GM12878 (cell line): Measurements from ENCODE around the gene ANTXR2. TPM values are rescaled to one million over a fixed set of nuclear protein-coding genes. Genes with fewer than 3 reads are reported as not detected.

Experiments used
- ATAC-seq: fragments of 200-7000 bp; cut with Tn5 transposase; 3 replicates; pipeline ENCODE4 v1.9.1; 2020; ENCODE audit warnings: mild to moderate bottlenecking, moderate library complexity
- BruUV-seq: library from RNA; stranded (reverse); fragments of 400-500 nt; replicated peaks from 2 replicates; lab custom pipeline; 2021; lab: Mats Ljungman, UMichigan
- CTCF ChIA-PET: fragments of 300-600 bp; sonication (Branson Sonifier 250); formaldehyde crosslinking; extraction: SDS; loops from one replicate; lab custom pipeline; 2021; ENCODE audit warnings: inconsistent platforms; lab: Yijun Ruan, JAX
- POLR2A ChIA-PET: fragments of 350-600 bp; formaldehyde crosslinking; extraction: SDS; loops from one replicate; lab custom pipeline; 2021; ENCODE audit warnings: inconsistent platforms; lab: Charles Lee
- RAD21 ChIA-PET: fragments of 300-600 bp; sonication (Branson Sonifier 250); formaldehyde crosslinking; loops from one replicate; lab custom pipeline; 2023; ENCODE audit warnings: antibody characterized with exemption; ENCODE audit not compliant: unreplicated experiment; lab: Charles Lee
- SMC1A ChIA-PET: fragments of 300-600 bp; sonication (Branson Sonifier 250); formaldehyde crosslinking; loops from one replicate; lab custom pipeline; 2023; ENCODE audit not compliant: unreplicated experiment, uncharacterized antibody; lab: Charles Lee
- DNase-seq: peaks from one replicate; pipeline ENCODE4 v3.0.0-alpha.2; 2011; ENCODE audit warnings: low read depth, low spot score
- FAIRE-seq: peaks from 3 replicates; lab custom pipeline; 2011; peaks lifted over from hg19 to GRCh38; lab: Jason Lieb, UNC
- H2AFZ ChIP-seq: 2 replicates; pipeline ENCODE4 v1.6.0; 2011; ENCODE audit warnings: low read depth, low read length, control low read depth; ENCODE audit not compliant: control insufficient read depth
- H3K27ac ChIP-seq: 2 replicates; pipeline ENCODE4 v1.5.1; 2011; ENCODE audit warnings: control low read depth; ENCODE audit not compliant: control insufficient read depth, insufficient read depth
- H3K27me3 ChIP-seq, 2 experiments: replicated peaks in 1 of 2; 2 replicates each; pipeline versions ENCODE4 v1.6.0 to v1.6.1; 2011; ENCODE audit warnings: low read length in 1 of 2; ENCODE audit not compliant: control insufficient read depth in 2 of 2, insufficient read depth in 2 of 2
- H3K36me3 ChIP-seq, 2 experiments: 2 replicates each; pipeline ENCODE4 v1.5.1; 2011; ENCODE audit warnings: low read length in 1 of 2; ENCODE audit not compliant: control insufficient read depth in 2 of 2, insufficient read depth in 2 of 2
- H3K4me1 ChIP-seq: 2 replicates; pipeline ENCODE4 v1.6.1; 2011; ENCODE audit warnings: mild to moderate bottlenecking, low read length, moderate library complexity, mixed read lengths; ENCODE audit not compliant: control insufficient read depth, insufficient read depth
- H3K4me2 ChIP-seq: 2 replicates; pipeline ENCODE4 v1.6.0; 2011; ENCODE audit warnings: control low read depth; ENCODE audit not compliant: control insufficient read depth, insufficient read depth
- H3K4me3 ChIP-seq: fragments of 200-600 bp; sonication (generic); 2 replicates; pipeline ENCODE4 v1.5.1; 2016
- H3K79me2 ChIP-seq: 2 replicates; pipeline ENCODE4 v1.6.0; 2011; ENCODE audit warnings: low read length; ENCODE audit not compliant: control insufficient read depth, insufficient read depth
- H3K9ac ChIP-seq: 2 replicates; pipeline ENCODE4 v1.8.0; 2011; ENCODE audit warnings: low read length, control low read depth, mixed read lengths; ENCODE audit not compliant: control insufficient read depth, insufficient read depth
- H3K9me3 ChIP-seq: replicated peaks from 3 replicates; pipeline ENCODE4 v1.5.1; 2011; ENCODE audit warnings: mild to moderate bottlenecking, low read length; ENCODE audit not compliant: control insufficient read depth, insufficient read depth
- H4K20me1 ChIP-seq: 2 replicates; pipeline ENCODE4 v1.6.0; 2011; ENCODE audit not compliant: control insufficient read depth, insufficient read depth
- ATF7 ChIP-seq: fragments of 450-650 bp; IDR thresholded peaks from 2 replicates; pipeline ENCODE4 v1.6.1; 2016; ENCODE audit warnings: low read depth, mild to moderate bottlenecking
- BCL3 ChIP-seq: IDR thresholded peaks from 2 replicates; pipeline ENCODE4 v1.6.1; 2011; ENCODE audit warnings: borderline replicate concordance, low read depth, mild to moderate bottlenecking, moderate library complexity, low read length; ENCODE audit not compliant: insufficient read depth, poor library complexity, severe bottlenecking
- CHD2 ChIP-seq: IDR thresholded peaks from 2 replicates; pipeline ENCODE4 v1.6.1; 2011; ENCODE audit warnings: low read depth, low read length, improper control_type of control experiment, borderline replicate concordance
- CHD4 ChIP-seq: fragments of 200-600 bp; sonication (generic); IDR thresholded peaks from 2 replicates; pipeline ENCODE4 v1.6.1; 2016; ENCODE audit warnings: mild to moderate bottlenecking
- CREB1 ChIP-seq: IDR thresholded peaks from 2 replicates; pipeline ENCODE4 v1.6.1; 2012; ENCODE audit warnings: low read depth, mild to moderate bottlenecking, inconsistent platforms
- MYB ChIP-seq: fragments of 150-350 bp; IDR thresholded peaks from 2 replicates; pipeline ENCODE4 v1.6.1; 2014; ENCODE audit warnings: mild to moderate bottlenecking, low read depth, low read length, borderline replicate concordance
- POLR2A ChIP-seq: IDR thresholded peaks from 2 replicates; pipeline ENCODE4 v1.6.1; 2011; ENCODE audit warnings: low read depth, mild to moderate bottlenecking, low read length
- SRF ChIP-seq, 2 experiments: IDR thresholded peaks; 2 replicates each; pipeline ENCODE4 v1.6.1; 2011; ENCODE audit warnings: low read depth in 2 of 2, low read length in 2 of 2, mild to moderate bottlenecking in 1 of 2, moderate library complexity in 1 of 2
- ZBTB40 ChIP-seq: fragments of 450-650 bp; IDR thresholded peaks from 2 replicates; pipeline ENCODE4 v1.6.1; 2016; ENCODE audit warnings: mild to moderate bottlenecking, moderate library complexity, borderline replicate concordance
- ZNF24 ChIP-seq: fragments of 450-650 bp; IDR thresholded peaks from 2 replicates; pipeline ENCODE4 v1.6.1; 2017; ENCODE audit warnings: antibody characterized with exemption, mild to moderate bottlenecking
- WGBS: methylation state at CpG from one replicate; pipeline ENCODE4 v1.1.6; 2016; ENCODE audit warnings: low lambda C conversion rate; ENCODE audit not compliant: insufficient replicate concordance, insufficient coverage; ENCODE audit errors: missing lambda C conversion rate; 5-methylcytosine and 5-hydroxymethylcytosine counted together
- in situ Hi-C: fragments of 300-500 bp; cut with MboI; formaldehyde crosslinking; loops from 9 replicates; pipeline ENCODE4 v1.14.3; 2018; ENCODE audit warnings: mixed read lengths
- intact Hi-C: fragments of 100-400 bp; cut with micrococcal nuclease; formaldehyde crosslinking; loops from one replicate; pipeline ENCODE4 v1.14.2; 2022; ENCODE audit not compliant: unreplicated experiment
- polyA plus RNA-seq, 11 experiments: library from polyadenylated mRNA; depleted of rRNA in 4 of 11; unstranded in 6 of 11; stranded (reverse) in 5 of 11; fragments of >200 nt; fragmentation: Nextera tagmentation in 4 of 11; fragmentation: Illumina TruSeq in 1 of 11; extraction: Ambion mirVana in 4 of 11; extraction: Trizol in 1 of 11; gene quantifications; 1 replicate in 1 of 11; 2 replicates in 10 of 11; pipeline versions ENCODE4 v1.2.1 to v1.2.3, GENCODE V29; 2011 to 2016; ENCODE audit warnings: inconsistent platforms in 2 of 11, missing spikeins in 2 of 11, low read depth in 1 of 11
- total RNA-seq, 4 experiments: library from RNA; depleted of rRNA in 3 of 4; stranded (reverse); fragments of >200 nt in 3 of 4; fragmentation: Illumina TruSeq in 1 of 4; extraction: Trizol in 1 of 4; gene quantifications; 2 replicates each; pipeline versions ENCODE4 v1.2.1 to v1.2.3, GENCODE V29; 2013 to 2021

ANTXR2 gene
- total and polyA plus RNA-seq, 10 of the 15 experiments (the other 5 are each of a cell fraction or from before 2014, with no cell fraction given): 1.4 to 8.9 (median 5.7) TPM

GRCh38 chr4:79907001-79907400 lies 166.0 kb downstream of the ANTXR2 start:
- no peaks in the 10 kb centered on the region for H3K79me2 ChIP-seq
- no peaks in the 10 kb centered on the region for H4K20me1 ChIP-seq
- intact Hi-C loops: no loop called here
- TF ChIP-seq CHD2 (no peak), ZNF24 (no peak), POLR2A (no peak), MYB (no peak), CREB1 (no peak)
- TF ChIP-seq, all 136 proteins: peak for 0
- FAIRE-seq (no peak), DNase-seq (no peak), ATAC-seq (no peak)
- no peak overlapping the region for H2AFZ ChIP-seq
- POLR2A ChIA-PET: no interaction called here
- no peaks in the 10 kb centered on the region for H3K27me3 ChIP-seq
- in situ Hi-C loops: no loop called here
- no peaks in the 10 kb centered on the region for H3K36me3 ChIP-seq
- H3K27ac ChIP-seq: no peak overlapping the region
- CTCF ChIA-PET: no interaction called here
- H3K4me3 ChIP-seq: no peak overlapping the region
- H3K9ac ChIP-seq: no peak overlapping the region
- BruUV-seq: no TSS peak
- WGBS: 90% methylated on average over 2 of the region's 2 CpGs
- no peaks in the 10 kb centered on the region for H3K4me1 ChIP-seq
- no peaks in the 10 kb centered on the region for H3K9me3 ChIP-seq
- RAD21 ChIA-PET: no interaction called here
- H3K4me2 ChIP-seq: no peak overlapping the region
- SMC1A ChIA-PET: interaction anchor here (1.0 kb wide), 1 partner anchor 43 kb away, joined by 3 read pairs; no protein-coding TSS in a partner anchor

- in situ Hi-C loops: no loop called here
- no peak for ATAC-seq
- Histone ChIP-seq H3K27me3 (no peaks in the 10 kb centered on the region), H3K9me3 (no peaks in the 10 kb centered on the region), H3K4me1 (no peaks in the 10 kb centered on the region), H2AFZ (no peak overlapping the region), H3K4me3 (no peak overlapping the region), H3K9ac (no peak overlapping the region), H3K4me2 (no peak overlapping the region), H3K27ac (no peak overlapping the region), H3K79me2 (no peaks in the 10 kb centered on the region), H4K20me1 (no peaks in the 10 kb centered on the region), H3K36me3 (no peaks in the 10 kb centered on the region)
- ChIA-PET CTCF (interaction anchor here (1.3 to 1.9 kb wide), 2 partner anchors 12 to 15 kb away, joined by 3 to 10 read pairs; no protein-coding TSS in a partner anchor), SMC1A (no interaction called here), RAD21 (no interaction called here), POLR2A (no interaction called here)
- TF ChIP-seq BCL3 (no peak), ZBTB40 (no peak), SRF (IDR thresholded peaks at IDR 0.05; ENCODE audit: low read depth in 2 of 2, low read length in 2 of 2) (no peak), CHD4 (no peak), ATF7 (no peak)
- BruUV-seq: no TSS peak
- intact Hi-C loops: no loop called here
- no peak for FAIRE-seq
- 81% methylated on average over 5 of the region's 5 CpGs for WGBS
- DNase-seq: no peak
These were observed 166.7 kb downstream of the ANTXR2 start for GRCh38 chr4:79906303-79906702.
